NCI-H2171 treated with DMSO at 0.1 percent for 48 hours (cell line): Measurements from ENCODE around the gene CRYBB1.

Source experiments
- DNase-seq: peaks from one replicate; lab custom pipeline; 2025; lab: John Stamatoyannopoulos, UW

Gene CRYBB1

DNA sequence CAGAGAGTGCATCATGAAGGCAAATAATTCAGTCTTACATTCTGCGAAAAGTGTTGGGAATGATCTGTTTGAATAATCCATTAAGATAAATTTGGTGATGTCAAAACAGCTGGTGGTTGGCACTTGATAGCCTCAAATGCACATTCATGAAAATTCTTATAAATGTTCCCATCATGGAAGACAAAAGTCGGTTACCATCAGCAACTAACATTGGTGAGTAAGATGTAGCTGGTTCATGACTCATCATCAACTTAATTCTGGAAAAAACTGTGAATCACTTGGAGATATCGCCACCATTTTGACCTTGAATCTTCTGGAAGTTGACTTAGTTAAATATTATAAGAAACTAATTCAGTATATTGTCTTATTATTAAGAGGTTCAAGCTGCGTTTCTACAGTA, 11.2 kb downstream of the CRYBB1 start:
- DNase-seq, result no peak

DNA sequence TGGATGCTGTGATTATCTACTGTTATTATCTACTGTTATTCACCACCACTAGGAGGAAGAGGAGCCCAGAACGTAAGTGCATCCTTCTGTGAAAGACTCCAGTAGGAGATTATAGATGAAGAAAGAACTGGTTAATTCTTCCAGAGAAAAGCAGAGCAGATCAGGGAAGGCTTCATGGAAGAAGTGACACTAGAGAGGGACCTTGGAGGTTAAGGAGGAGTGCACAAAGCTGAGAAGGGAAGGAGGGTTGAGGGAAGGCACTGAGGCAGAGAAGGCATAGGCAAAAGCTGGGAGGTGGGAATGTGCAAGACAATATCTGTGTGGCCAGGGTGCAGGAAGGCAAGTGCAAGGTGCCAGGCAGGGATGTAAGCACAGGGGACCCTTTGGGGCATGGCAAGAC, 13.5 kb downstream of the CRYBB1 start:
- DNase-seq, result no peak

DNA sequence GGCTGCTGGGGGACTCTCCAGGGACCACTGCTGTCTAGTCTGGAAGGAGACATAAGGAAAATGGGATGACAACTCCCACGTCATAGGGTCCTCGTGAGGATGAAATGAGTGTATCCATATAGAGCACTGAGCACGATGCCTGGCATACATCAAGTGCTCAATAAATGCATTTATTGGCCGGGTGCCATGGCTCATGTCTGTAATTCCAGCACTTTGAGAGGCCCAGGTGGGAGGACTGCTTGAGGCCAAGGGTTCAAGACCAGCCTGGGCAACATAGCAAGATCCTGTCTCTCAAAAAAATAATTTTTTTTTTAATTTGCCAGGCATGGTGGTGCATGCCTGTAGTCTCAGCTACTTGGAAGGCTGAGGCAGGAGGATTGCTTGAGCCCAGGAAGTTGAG, 15.7 kb downstream of the CRYBB1 start:
- DNase-seq, result no peak

DNA sequence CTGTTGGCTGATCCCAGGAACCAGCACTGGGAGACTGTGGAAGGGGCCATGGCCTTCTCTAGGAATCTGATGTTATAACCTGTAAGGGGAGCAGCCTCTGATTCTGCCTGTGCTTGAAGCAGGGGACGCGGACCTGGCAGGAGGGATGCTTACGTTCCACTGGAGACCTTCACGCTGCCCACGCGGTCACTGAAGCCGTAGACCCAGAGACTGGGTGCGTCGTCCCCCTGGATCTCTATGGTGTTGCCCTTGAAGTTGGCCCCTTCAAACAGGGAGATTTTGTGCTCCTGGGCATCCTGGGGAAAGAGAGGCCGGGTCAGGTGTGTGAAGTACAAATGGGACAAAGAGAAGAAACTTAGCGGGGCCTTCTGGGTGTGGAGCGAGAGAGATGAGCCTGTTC, 16.1 kb downstream of the CRYBB1 start:
- DNase-seq, result no peak

DNA sequence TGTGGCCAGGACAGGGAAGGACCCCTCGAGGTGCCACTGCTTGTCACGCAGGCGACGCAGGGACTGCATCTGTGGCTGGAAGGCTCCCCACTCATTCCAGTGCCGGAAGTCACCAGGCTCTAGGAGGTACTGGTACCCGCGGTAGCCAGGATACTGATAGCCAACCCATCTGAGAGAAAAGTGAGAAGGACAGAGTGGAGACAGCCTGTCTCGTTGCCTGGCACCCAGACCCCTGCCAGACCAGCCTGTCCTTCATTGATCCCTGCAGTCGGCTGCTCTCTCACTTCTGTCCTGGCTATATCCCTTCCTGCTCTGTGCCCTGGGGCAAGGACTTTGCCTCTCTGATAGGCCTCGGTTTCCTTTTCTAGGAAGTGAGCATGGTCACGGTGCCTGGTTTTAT, 18.3 kb downstream of the CRYBB1 start:
- DNase-seq, result no peak

DNA sequence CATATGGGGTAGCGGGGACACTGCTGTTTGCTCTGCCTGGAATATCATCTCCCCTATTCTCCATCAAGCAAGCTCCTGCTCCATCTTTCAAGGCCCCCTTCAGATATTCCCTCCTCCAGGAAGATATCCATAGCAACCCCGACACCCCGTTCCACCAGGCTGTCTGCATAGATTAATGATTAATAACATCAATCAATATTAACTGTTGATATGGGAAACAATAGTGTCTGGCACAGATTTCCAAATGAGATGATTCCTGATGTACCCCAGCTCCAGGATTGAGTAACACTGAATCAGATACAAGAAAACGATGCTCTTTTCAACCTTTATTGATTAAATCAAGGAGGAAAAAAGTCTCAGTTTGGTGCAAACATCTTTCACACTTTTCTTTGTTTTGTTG, 20.3 kb downstream of the CRYBB1 start:
- no peak for DNase-seq

DNA sequence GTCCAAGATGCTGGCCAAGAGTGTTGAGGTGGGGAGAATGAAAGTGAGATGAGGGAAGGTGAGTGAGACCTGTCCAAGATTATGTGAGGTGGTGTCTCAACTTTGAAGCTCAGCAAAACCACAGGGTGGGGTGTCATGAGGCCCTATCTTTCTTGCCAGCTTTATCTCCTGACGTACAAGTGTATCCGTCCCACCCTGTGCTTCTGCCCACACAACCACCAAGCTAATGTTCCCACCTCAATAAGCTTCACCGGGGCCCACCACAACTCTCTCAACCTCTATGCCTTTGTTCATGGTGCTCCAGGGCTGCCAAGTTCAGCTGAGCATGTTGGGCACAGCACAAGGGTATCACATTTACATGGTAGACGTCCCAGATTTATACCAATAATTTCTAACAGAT, 20.8 kb downstream of the CRYBB1 start:
- DNase-seq, result no peak

DNA sequence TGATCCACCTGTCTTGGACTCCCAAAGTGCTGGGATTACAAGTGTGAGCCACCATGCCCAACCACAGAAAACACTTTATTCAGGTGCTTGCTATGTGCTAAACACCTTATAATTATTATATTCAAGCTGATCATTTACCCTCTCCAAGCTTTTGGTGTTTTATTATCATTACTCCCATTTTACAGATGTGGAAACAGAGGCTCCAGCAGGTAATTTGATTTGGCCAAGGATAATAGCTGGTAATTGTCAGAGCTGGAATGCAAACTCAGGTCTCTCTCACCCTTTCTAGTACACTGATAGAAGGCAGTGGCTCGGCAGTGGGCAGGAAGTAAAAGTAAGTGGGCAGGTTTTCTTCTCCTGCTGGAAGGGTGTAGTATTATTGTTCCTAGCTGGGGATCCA, 24.1 kb downstream of the CRYBB1 start:
- no peak for DNase-seq

DNA sequence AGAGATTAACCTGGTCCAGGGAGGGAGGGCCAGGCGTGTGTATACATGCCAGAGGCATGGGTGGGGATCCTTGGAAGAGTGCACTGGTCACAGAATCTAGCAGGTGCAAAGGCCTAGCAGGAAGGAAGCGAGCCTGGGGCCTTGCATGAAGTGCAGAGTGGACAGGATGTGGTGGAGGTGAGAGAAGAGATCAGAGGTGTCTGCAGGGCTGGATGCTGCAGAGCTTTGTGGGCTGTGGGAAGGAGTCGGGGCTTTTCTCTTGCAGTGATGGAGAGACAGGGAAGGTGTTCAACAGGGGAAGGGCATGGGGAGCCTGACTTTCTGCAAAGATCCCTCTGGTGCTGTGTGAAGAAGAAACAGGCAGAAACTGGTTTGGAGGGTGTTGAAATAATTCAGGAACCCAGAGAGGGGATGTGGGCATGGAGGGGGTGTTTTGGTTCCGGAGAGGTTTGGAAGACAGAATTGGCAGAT, 25.4 kb downstream of the CRYBB1 start:
- DNase-seq, result no peak

DNA sequence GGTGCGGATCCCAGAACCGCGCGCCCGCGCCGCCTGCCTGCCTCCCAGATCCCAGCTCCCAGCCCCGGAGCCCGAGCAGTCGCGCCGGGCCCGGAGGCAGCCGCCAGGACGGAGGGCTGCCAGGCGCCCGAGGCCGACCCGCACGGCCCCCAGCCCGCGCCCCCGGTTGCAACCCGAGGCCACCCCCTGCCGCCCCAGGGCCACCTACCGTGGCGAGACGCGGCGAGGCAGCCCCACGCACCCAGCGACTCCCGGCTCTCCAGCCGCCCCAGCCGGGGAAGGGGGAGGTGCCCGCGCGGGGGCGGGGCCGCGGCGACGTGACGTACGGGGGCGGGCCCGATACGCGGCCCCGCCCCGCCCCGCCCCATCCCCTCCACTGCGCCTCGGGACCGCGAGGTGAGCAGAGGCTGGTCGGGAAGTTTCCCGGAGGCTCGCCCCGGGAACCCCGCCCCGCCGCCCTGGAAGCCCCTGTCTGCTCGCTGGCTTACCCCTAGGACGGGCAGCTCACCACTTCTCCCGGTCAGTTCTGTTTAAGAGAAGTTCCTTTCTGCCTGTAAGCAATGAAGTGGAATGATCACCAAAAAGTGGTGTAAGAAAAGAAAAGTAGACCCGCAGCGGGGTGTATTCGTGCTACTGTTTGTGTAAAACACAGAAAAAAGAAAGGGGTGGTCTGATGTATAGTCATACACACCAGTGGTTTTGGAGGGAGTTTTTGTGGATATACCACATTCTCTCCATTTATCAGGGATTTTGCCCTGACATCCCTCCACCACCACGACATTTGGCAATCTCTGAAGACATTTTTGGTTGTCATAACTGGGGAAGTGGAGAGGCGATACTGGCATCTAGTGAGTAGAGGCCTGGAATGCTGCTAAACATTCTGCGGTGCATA, 27.7 kb downstream of the CRYBB1 start, which contains the start of gene TPST2:
TSS of gene TPST2 (minus strand) at position 288 of the 892 bp plus-strand sequence. CDS start 48,502 bp downstream, outside the sequence.
- DNase-seq, result peak; percentile 69

DNA sequence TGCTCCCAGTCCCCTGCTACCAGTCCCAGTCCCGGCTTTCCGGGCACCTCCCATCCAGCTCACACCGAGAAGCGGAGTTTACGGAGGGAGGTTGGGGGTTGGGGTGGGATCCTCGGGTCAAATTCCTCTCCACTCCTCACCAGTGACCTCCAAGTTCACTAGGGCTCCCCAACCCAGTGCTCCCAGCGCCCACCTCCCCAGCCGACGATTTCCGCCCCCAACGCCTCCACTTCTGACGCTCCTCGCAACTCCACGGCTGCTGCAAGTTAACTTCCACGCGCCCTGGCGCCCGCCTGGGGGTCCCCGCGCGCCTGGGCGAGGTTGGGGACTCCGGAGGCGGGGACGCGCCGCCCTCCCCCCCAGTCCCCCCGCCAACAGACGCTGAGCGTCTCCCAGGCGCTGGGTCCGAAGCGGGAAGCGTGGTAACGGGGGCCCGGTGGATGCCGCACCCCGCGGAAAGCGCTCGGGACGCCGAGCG, 28.4 kb downstream of the CRYBB1 start:
- DNase-seq, result no peak

DNA sequence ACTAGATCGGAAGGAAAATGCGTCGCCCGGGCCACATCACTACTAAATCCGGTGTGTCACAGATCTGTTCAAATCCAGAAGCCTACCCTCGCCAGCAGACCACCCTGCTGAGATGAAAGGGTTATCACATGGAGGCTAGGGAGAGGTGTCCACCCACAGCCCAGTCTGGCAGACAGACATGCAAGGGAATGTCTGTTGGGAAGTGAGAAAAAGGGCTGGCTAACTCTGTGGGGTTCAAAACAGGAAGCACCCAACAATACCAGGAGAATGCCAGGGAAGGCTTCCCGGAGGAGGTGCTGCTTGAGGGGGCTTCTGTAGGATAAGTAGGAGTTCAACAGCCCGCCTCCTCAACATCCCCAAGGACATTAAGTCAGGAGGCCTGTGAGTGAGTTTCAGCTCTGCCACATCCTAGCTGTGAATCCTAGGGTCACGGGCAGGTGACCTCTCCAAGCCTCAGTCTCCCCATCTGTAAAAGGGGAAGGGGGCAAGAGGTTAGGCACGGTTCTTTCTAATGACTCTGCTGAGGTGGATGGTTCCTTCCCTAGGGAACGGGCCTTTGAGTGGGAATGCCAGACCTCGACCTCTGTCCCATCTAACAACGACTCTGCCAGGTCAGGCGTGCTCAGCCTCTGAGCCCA, 29.0 kb downstream of the CRYBB1 start:
- no peak for DNase-seq

DNA sequence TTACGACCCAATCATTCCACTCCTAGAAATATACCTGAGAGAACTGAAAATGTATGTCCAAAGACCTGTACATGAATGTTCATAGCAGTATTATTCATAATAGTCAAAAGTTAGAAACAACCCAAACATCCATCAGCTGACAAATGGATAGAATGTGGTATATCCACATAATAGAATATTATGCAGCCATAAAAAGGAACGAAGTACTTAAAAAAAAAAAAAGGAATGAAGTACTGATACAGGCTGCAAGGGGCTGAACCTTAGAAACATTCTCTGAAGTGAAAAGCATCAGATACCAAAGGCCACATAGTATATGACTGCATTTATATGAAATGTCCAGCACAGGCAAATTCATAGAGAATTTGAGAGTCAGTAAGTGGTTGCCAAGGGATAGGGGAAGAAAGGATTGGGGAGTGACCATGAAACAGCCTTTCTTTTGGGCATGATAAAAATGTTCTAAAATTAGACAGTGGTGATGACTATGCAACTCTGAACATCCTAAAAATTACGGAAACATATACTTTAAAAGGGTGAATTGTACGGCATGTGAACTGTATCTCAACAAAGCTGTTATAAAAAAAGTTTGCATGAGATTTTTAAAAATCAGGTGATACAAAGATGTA, 29.7 kb downstream of the CRYBB1 start:
- DNase-seq, result no peak

DNA sequence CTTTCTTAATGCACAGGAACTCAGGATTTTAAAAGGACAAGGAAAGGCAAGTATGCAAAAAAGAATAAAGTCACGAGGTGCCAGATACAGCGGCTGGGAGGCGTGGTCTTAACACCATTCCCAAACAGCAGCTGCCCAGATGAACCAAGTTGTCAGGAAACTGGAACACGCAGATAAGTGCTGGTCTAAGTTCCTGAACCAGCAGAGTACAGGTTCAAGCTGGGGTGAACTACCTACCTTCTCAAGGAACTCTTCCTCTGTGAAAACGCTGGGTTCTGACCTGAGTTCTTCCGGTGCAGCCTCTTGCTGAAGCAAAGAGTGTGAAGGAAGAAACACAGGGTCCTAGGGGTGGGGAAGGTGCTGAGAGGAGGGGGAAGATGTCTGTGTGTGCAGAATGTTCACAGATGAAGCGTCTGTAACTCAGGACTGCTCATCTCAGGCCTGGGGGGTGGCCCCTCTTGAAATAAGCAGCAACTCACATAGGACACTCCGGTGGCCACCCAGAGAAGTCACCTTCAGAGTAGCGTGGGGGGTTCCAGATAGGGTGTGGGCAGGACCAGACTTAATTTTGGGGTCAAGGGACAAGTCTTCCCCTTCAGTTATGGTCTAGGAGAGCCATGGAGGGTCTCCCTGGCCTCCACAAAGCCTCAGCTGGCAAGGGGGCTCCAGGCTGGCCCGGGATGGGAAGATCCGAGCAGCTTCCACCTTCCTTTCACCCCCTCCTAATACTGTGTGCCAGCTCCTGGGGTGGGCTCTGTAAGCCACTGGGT, 31.1 kb downstream of the CRYBB1 start:
- DNase-seq, result no peak

DNA sequence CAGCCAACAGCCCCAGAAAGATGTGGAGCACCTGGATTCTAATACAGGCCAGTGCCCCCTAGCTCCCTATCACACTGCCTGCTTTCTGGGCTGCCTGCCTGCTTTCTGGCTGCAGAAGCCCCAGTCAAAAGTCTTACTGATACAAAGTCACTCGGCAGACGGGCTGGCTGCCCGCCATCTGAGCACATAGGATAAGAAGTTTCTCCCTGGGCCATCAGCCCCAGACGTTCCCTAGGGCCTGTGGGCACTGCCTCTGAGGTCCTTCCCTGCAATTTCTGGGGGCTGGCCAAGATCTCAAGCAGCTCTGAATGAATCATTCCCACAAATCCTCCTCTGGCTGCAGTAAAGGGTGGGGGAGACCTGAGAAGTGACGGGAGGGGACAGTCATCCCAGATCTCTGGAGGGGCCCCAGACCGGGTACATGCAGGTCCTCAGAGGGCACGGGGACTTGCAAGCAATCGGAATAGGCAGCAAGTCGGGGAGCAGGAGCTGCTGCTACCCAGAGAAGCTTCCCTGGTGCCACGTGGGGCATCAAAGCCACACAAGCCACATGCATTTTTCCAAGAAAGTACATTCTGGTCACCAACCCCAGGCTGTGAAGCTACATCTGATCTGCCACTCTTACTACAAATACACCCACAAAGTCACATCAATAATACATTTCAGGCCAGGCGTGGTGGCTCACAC, 32.6 kb downstream of the CRYBB1 start:
- peak; percentile 26 for DNase-seq

DNA sequence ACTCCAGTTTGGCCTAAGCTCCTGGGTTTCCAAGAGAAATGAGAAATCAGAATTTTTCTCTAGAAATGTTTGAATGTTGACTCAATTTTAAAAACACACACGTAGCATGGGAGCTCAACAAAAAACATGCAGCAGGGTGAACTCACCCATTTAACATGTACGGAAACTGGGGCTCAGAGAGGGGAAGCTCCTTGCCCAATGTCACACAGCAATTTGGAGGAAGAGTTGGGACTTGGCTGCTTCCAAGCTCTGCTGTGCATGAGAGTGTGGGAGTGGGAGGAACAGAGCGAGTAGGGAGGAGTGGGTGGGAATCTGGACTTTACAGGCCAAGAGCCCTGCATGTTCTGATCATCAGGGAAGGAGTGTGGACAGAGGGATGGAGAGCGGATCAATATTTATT, 33.8 kb downstream of the CRYBB1 start:
- DNase-seq, result no peak

DNA sequence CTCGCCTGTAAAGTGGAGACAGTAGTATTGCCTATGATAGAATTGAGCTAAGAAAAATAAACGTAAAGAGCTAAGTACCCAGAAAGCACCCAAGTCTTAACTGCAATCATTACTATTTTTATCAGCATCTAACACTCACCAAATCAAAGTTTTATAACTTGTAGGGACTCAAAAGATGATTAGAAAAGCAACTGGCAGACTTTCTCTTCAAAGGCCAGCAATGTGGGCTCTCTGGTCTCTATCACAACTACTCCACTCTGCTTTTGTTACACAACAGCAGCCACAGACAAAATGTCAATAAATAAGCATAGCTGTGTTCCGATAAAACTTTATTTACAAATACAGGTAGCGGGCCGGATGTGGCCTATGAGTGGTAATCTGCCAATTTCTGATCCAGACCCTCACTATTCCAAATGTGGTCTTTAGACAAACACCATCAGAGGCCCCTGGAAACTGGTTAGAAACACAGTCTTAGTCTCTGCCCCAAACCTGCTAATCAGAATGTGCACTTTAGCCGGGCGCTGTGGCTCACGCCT, 36.1 kb downstream of the CRYBB1 start:
- no peak for DNase-seq

DNA sequence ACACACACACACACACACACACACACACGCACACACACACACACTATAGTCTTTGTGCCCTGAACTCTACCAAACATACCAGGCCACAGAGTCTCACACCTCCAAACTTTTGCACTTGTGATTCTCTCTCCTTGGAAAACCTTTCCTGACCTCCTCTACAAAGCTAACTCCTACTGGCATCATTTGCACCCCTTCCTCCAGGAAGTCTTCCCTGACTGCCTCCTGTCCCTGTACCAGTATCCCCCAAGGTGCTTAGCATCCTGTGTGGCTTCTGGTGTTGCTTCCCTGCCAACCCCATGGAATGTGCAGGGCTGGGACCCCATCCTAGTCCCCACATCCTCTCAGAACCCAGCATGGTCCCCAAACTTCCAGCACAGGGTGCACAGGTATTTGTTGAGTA, 36.8 kb downstream of the CRYBB1 start:
- no peak for DNase-seq

DNA sequence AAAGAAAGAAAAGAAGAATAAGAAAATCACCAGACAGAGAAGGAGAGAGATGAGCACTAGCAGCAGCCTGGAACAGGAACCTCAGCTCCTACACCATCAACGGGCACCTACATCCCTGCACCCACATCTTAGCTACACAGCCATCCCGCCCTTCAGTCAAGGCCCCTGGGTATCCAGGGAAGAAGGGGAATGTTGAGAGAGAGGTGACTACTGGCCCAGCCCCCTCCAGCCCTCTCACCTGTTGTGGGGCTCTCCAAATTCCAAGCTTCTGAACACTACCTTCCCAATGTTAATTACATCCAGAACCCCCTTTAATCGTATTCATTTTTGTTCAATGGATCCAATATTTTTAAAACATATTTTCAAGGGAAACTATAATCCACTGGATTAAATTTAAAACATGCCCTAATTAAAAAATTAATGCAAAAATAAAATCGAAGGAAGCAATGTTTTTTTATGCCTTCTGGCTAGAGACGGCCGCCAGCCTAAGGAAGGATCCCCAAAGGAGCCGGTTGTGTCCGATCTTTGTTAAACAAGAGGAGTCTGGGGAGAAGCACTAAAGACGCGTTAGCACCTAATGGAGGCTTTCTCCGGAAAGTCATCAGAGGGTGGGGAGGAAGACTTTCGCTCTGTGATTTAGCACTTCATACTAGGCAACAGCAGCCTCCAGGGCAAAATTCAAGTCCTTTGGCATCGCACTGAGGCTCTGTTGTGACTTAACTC, 37.4 kb downstream of the CRYBB1 start:
- DNase-seq, result no peak

DNA sequence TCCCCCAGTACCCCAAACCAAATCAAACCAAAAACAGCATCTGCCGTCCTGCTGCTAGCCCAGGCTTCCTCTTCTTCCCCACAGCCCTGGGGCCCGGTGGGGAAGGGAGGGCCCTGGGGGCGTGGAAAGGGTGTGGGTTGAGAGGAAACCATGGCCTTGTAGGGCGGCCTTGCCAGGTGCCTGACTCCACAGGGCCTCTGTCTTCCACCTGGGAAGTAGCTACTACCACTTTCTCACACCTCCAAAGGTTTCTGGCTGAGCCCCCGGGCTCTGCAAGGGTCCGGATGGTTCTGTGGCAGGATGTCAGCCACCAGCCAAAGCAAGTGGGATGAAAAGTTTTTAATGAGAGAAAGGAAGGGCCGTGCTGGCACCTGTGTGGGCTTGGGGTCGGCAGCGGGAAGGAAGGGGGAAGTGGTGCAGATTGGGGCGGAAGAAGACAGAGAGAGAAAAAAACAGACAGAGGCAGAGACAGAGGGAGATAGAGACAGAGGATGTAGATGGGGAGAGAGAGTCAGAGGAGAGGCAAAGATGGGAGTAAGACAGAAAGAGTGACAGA, 38.4 kb downstream of the CRYBB1 start:
- DNase-seq, result no peak
